Activated naive CD8-positive, alpha-beta T cell (primary cell): Measurements from ENCODE around the gene ZNF521.
"Not testable (repeated sequence)": the region's sequence is repeated elsewhere in the genome, so short reads cannot be mapped to it uniquely, and the experiment has no call there.

Source experiments
- H3K27ac Mint-ChIP-seq: one replicate; pipeline ENCODE4 v1.8.0; 2021; ENCODE audit warnings: mixed read lengths
- H3K27me3 Mint-ChIP-seq: one replicate; pipeline ENCODE4 v1.8.0; 2021; ENCODE audit warnings: mixed read lengths
- H3K36me3 Mint-ChIP-seq: one replicate; pipeline ENCODE4 v1.8.0; 2021; ENCODE audit warnings: mixed read lengths
- H3K4me1 Mint-ChIP-seq: one replicate; pipeline ENCODE4 v1.8.0; 2021; ENCODE audit warnings: low read depth, mixed read lengths
- H3K4me3 Mint-ChIP-seq: one replicate; pipeline ENCODE4 v1.8.0; 2021; ENCODE audit warnings: mild to moderate bottlenecking, mixed read lengths
- H3K9me3 Mint-ChIP-seq: one replicate; pipeline ENCODE4 v1.8.0; 2021; ENCODE audit warnings: low read depth, mixed read lengths

The ZNF521 gene

DNA sequence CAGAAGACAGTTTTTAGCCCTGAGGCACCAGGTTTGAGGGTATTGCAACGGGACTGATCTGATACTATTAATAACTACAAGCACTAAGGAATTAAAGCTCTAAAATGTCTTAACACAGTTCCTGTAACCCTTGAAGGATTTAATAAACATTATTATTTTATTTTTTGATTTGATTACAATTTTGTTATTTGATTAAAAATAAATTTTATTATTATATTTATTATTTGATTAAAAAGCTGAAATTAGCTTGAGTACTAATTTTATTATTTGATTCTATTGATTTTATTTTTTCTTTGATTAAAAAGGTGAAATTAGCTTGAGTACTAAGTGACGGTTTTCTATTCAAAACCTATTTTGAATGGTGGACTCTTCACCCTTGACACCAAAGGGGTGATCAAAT lies 307.3 kb downstream of the ZNF521 start:
- Mint-ChIP-seq H3K27ac (no peak overlapping the region), H3K36me3 (no peaks in the 10 kb centered on the region), H3K4me3 (no peak overlapping the region), H3K4me1 (no peaks in the 10 kb centered on the region), H3K9me3 (no peaks in the 10 kb centered on the region), H3K27me3 (peaks cover 3% of the 10 kb centered on the region)

DNA sequence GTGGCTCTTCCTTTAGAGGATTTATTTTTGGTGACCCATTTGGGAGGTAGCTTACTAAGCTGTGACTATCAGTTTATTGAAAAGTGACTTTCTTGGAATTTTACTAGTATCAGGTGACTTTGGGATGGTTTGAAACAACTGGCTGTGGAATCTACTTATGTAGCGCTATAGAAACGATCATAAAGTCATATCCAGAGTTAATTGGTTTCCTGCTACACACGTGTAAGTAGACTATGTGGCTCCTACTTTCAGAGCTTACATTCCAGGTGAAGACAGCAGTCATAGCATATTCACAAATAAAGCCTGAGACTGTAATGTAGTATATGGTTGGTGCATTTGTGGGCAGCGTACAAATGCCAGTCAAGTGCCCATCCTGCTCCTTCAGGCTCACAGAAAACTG lies 308.9 kb downstream of the ZNF521 start:
- Mint-ChIP-seq H3K4me1 (no peaks in the 10 kb centered on the region), H3K4me3 (no peak overlapping the region), H3K27ac (no peak overlapping the region), H3K36me3 (no peaks in the 10 kb centered on the region), H3K9me3 (no peaks in the 10 kb centered on the region), H3K27me3 (peaks cover 3% of the 10 kb centered on the region)

DNA sequence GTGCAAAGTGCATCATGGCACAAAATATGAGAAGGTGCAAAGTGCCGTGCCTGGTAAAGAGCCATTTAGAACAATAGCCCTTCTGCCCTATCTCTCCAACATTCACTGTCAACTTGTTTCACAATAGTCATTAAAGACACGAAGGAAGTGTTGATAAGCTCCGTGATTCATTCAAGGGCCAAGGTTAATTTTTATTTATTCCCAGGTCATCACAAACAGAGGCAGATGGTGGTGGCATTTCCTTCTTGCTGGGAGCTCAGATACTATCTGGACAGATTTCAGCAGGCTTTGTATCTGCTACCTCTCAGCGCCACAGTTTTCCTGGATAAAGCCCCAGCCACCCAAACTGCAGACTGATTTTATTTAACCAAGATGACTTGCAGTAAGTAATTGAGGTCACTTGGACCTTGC lies 309.3 kb downstream of the ZNF521 start:
- Mint-ChIP-seq H3K4me3 (no peak overlapping the region), H3K36me3 (no peaks in the 10 kb centered on the region)

DNA sequence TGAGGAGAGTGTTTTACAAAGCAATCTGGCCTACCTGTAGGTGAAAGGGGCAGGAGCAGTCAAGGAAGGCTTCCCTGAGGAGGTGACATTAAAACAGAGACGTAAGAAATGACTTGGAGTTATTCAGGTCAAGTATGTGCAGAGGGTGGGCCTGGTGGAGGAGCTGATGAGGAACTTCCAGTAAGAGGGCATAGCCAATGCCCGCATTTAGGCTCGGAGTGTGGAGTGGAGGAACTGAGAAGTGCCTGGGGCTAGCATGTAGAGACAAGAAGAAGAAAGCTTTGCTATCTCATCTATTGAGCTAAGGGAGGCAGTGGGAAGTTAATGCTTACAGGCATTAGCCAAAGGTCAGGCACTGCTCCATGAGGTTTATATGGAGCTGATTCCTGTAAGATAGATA lies 312.2 kb downstream of the ZNF521 start:
- Mint-ChIP-seq H3K4me1 (no peaks in the 10 kb centered on the region), H3K4me3 (no peak overlapping the region), H3K27me3 (peaks cover 3% of the 10 kb centered on the region), H3K9me3 (no peaks in the 10 kb centered on the region), H3K27ac (no peak overlapping the region), H3K36me3 (no peaks in the 10 kb centered on the region)

More for the DNA sequence above, 309.3 kb downstream of the ZNF521 start:
- Mint-ChIP-seq H3K27me3 (peaks cover 3% of the 10 kb centered on the region), H3K27ac (no peak overlapping the region), H3K9me3 (no peaks in the 10 kb centered on the region), H3K4me1 (no peaks in the 10 kb centered on the region)

DNA sequence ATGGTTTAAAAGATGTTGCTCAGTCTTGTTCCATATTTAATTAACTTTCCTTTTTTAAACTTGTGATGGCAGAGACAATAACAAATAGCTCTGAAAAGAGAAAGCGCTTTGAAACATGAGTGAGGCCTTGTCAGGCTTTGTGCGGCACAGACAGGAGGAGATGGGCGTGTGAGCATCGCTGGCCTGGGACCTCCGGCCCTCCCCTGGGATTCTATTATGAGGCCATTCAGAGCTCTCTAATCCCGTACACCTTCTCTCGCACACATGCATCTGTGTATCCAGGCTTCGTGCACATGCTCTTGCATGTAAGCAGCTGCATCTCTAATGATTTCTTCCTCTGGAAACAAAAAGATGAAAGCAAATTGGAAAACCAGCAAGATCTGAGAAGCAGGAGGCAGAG lies 313.7 kb downstream of the ZNF521 start:
- Mint-ChIP-seq H3K4me3 (no peak overlapping the region), H3K9me3 (no peaks in the 10 kb centered on the region), H3K27me3 (peaks cover 3% of the 10 kb centered on the region), H3K27ac (no peak overlapping the region), H3K36me3 (no peaks in the 10 kb centered on the region), H3K4me1 (no peaks in the 10 kb centered on the region)

DNA sequence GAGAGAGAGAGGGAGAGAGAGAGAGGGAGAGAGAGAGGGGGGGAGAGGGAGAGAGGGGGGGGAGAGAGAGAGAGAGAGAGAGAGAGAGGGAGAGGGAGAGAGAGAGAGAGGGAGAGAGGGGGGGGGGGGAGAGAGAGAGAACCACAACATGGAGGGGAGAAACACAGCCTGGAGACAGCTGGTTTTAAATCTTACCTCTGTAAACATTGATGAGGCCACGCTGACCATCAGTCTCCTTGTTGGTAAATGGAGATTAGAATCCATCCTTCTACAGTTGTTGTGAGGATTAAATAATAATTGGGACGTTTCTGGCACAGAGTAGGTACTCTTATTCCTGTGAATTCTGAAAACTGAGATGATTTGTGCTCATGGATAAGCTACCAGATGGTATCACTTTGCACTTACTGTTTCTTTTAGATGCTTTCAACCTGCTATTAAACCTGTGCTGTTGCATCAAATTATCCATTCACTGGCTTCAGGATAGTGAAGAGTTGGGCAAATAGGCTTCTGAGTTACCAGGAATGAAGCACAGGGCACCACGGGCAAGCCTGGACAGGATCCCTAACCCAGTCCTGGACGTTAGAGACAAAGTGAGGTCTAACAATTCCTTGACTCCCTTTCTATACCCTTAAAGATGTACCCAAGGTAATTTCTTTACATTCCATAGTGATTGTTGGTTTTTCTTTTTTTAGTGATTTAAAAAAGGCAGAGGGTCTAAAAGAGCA lies 318.1 kb downstream of the ZNF521 start:
- Mint-ChIP-seq H3K9me3 (no peaks in the 10 kb centered on the region), H3K27ac (no peak overlapping the region), H3K36me3 (no peaks in the 10 kb centered on the region), H3K4me1 (no peaks in the 10 kb centered on the region), H3K4me3 (no peak overlapping the region), H3K27me3 (peaks cover 6% of the 10 kb centered on the region)

DNA sequence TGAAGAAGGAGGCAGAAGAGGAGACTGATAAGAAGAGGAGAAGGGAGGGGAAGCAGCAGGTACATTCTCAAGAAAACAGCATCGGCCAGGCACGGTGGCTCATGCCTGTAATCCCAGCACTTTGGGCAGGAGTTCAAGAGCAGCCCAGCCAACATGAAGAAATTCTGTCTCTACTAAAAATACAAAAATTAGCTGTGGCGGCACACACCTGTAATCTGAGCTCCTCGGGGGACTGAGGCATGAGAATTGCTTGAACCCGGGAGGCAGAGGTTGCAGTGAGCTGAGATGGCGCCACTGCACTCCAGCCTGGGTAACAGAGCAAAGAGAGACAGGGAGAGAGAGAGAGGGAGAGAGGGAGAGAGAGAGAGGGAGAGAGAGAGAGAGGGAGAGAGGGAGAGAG lies 318.8 kb downstream of the ZNF521 start:
- H3K36me3 Mint-ChIP-seq, H3K27ac Mint-ChIP-seq, H3K4me1 Mint-ChIP-seq, H3K4me3 Mint-ChIP-seq, H3K9me3 Mint-ChIP-seq, H3K27me3 Mint-ChIP-seq: not testable (repeated sequence)

DNA sequence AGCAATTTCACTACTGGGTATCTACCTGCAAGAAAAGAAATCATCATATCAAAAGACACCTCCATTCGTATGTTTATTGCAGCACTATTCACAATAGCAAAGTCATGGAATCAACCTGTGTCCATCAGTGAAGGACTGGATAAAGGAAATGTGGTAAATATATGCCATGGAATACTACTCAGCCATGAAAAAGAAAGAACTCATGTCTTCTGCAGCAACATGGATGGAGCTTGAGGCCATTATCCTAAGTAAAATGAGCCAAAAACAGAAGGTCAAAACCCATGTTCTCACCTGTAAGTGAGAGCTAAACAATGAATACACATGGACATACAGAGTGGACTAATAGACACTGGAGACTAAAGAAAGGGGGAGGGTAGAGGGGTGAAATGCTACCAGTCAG lies 322.2 kb downstream of the ZNF521 start:
- Mint-ChIP-seq H3K36me3 (no peaks in the 10 kb centered on the region), H3K27ac (no peak overlapping the region), H3K27me3 (peaks cover 6% of the 10 kb centered on the region), H3K9me3 (no peaks in the 10 kb centered on the region), H3K4me3 (no peak overlapping the region), H3K4me1 (no peaks in the 10 kb centered on the region)

DNA sequence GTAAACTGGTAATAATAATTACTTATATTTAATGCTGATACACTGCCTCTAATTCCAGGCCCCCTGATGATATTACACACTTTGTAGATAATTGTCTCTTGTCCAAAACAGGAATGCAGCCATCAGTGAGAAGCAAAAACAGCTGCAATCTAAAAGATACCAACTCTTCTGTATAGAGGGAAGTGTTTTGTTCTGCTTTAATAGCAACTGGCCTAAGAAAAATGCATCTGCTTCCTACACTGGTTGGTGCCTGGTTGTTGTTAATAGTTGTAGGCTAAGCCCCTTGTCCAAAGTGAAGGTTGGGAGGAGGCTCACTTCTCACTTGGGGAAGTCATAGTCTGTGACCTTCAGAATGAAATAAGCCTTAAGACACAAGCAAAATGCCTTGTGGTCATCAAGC lies 332.0 kb downstream of the ZNF521 start:
- Mint-ChIP-seq H3K27ac (no peak overlapping the region), H3K36me3 (no peaks in the 10 kb centered on the region), H3K9me3 (no peaks in the 10 kb centered on the region), H3K4me3 (no peak overlapping the region), H3K27me3 (no peaks in the 10 kb centered on the region), H3K4me1 (no peaks in the 10 kb centered on the region)

DNA sequence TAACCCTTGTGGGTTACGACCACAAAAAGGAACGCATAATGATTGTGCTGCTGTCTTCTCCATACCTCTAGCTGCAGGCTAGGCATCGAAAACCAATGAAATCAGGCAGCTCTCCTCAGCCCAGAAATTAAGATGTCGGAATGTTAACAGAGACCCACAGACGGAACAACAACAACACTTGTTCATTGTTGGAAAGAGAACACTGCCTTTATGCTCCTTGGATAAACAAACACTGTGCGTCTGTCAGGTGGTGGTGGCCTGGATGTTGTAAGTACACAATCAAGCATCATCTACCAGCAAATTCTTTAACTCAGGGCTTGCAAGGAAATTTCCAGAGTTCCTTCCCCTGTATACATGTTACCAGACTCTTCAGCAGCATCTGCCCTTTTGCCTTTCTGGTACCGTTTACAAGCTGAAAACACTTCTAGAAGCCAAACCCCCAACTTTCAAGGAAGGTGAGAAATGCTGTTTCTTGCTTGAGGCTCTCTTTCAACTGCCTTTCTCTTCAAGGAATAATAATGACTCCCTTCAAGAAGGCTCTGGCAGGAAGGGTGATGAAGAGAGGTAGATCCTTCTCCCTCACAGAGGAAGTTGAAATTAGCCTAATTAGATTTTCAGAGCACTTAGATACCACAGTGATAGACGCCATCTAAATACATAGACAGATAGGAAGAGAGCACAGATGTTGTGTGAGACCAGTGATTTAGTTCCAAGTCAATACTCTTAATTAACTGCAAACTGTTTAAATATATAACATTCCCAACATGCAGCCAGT lies 332.7 kb downstream of the ZNF521 start:
- H3K4me1 Mint-ChIP-seq: no peaks in the 10 kb centered on the region
- H3K4me3 Mint-ChIP-seq: no peak overlapping the region
- H3K9me3 Mint-ChIP-seq: no peaks in the 10 kb centered on the region
- no peaks in the 10 kb centered on the region for H3K27me3 Mint-ChIP-seq
- H3K27ac Mint-ChIP-seq: no peak overlapping the region
- H3K36me3 Mint-ChIP-seq: no peaks in the 10 kb centered on the region

DNA sequence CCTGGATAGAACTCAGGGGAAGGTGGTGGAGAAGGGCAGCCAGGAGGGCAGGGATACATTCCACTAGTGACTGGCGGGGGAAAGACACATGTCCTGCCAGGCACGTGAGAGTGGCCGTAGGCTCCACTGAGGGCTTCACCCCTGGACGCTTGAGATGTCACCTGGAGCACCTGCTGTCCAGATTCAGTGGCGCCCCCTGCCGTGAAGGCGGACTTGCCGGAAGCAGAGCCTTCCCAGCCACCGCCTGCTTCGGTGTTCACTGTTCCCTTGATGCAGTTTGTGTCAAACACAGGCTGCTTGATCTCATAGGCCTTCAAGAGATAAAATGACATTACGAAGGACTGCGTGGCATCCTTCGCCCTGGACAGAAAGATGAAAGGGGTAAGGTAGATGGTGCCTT lies 335.3 kb downstream of the ZNF521 start:
- Mint-ChIP-seq H3K4me3 (no peak overlapping the region), H3K4me1 (no peaks in the 10 kb centered on the region), H3K27ac (no peak overlapping the region), H3K9me3 (no peaks in the 10 kb centered on the region), H3K36me3 (no peaks in the 10 kb centered on the region), H3K27me3 (no peaks in the 10 kb centered on the region)

DNA sequence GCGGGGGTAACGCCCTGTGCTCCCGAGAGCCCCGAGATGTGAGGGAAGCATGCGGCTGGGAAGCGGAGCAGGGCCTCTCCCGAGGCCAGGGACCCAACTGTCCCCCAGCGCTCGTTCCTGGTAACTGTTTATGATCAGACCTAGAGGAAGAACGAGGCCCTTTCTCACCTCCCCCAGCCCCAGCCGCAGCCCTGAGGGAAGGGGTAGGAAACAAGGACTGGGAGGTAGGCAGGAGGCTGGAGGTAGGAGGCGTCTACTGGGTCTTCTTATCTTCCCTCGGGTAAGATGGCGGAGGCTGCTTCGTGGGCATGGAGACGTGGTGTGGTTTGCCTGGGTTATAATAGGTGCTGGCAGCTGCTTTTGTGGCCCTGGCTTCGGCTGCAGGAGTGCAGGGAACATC lies 335.8 kb downstream of the ZNF521 start:
- no peaks in the 10 kb centered on the region for H3K36me3 Mint-ChIP-seq
- H3K4me3 Mint-ChIP-seq: no peak overlapping the region
- no peaks in the 10 kb centered on the region for H3K27me3 Mint-ChIP-seq

More for the DNA sequence above, 335.8 kb downstream of the ZNF521 start:
- no peaks in the 10 kb centered on the region for H3K9me3 Mint-ChIP-seq
- no peaks in the 10 kb centered on the region for H3K4me1 Mint-ChIP-seq
- no peak overlapping the region for H3K27ac Mint-ChIP-seq
